GM12891 (cell line): ENCODE results near the gene CDCA3.

Experiments used
- PAX5 ChIP-seq: IDR thresholded peaks from 2 replicates; pipeline ENCODE4 v1.6.1; 2011; ENCODE audit warnings: low read length, moderate library complexity, mild to moderate bottlenecking; ENCODE audit not compliant: insufficient read depth, severe bottlenecking
- POLR2A ChIP-seq: IDR thresholded peaks from 2 replicates; pipeline ENCODE4 v1.6.1; 2011; ENCODE audit warnings: low read depth, low read length, control low read depth
- POLR2AphosphoS5 ChIP-seq: IDR thresholded peaks from 2 replicates; pipeline ENCODE4 v1.6.1; 2011; ENCODE audit warnings: low read depth, low read length, control low read depth
- POU2F2 ChIP-seq: IDR thresholded peaks from 2 replicates; pipeline ENCODE4 v1.6.1; 2011; ENCODE audit warnings: low read depth, mild to moderate bottlenecking, control low read depth, low read length, moderate library complexity
- SPI1 ChIP-seq: IDR thresholded peaks from 2 replicates; pipeline ENCODE4 v1.6.1; 2011; ENCODE audit warnings: low read depth, low read length, control low read depth
- TAF1 ChIP-seq: IDR thresholded peaks from 2 replicates; pipeline ENCODE4 v1.6.1; 2011; ENCODE audit warnings: low read depth, low read length, control low read depth

DNA sequence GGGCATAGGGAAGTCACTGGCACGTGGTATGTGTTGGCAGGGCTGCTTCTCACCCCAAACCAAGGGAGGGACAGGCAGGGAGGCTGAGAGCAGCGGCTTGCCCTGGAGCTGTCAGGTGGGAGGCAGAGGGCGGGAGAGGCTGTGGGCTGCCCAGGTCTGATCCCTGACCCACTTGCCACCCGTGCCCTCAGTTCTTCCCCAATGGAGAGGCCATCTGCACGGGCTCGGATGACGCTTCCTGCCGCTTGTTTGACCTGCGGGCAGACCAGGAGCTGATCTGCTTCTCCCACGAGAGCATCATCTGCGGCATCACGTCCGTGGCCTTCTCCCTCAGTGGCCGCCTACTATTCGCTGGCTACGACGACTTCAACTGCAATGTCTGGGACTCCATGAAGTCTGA, 5.7 kb downstream of the CDCA3 start:
- TF ChIP-seq TAF1 (no peak), SPI1 (no peak), POLR2AphosphoS5 (no peak), POLR2A (no peak), PAX5 (no peak), POU2F2 (no peak)
